SK-N-SH (cell line): Measurements from ENCODE around the gene GGTLC1. TPM values are rescaled to one million over a fixed set of nuclear protein-coding genes. Genes with fewer than 3 reads are reported as not detected.

Experiments used
- CTCF ChIA-PET: fragments of 300-600, 350-600 bp; formaldehyde crosslinking; extraction: SDS; loops from one replicate; lab custom pipeline; 2021; lab: Yijun Ruan, JAX
- POLR2A ChIA-PET: fragments of 350-600 bp; sonication (Branson Sonifier 250); formaldehyde crosslinking; extraction: SDS; loops from one replicate; lab custom pipeline; 2020; ENCODE audit warnings: antibody characterized with exemption, inconsistent platforms; lab: Yijun Ruan, JAX
- DNase-seq: peaks from one replicate; pipeline ENCODE4 v3.0.0; 2012
- H2AFZ ChIP-seq: fragments of 200-600 bp; sonication (generic); 2 replicates; pipeline ENCODE4 v1.8.1; 2016; ENCODE audit warnings: antibody characterized with exemption, mild to moderate bottlenecking, low read depth
- H3F3A ChIP-seq: fragments of 200-600 bp; sonication (generic); replicated peaks from 2 replicates; pipeline ENCODE3; 2016; ENCODE audit warnings: antibody characterized with exemption, mild to moderate bottlenecking; ENCODE audit not compliant: insufficient read depth
- H3K27ac ChIP-seq, 2 experiments: fragments of 200-500 bp in 1 of 2; fragments of 200-600 bp in 1 of 2; sonication (Bioruptor generic) in 1 of 2; sonication (generic), shearing (Covaris generic) in 1 of 2; 2 replicates each; pipeline versions ENCODE4 v1.5.1 to v1.6.1; 2014 to 2016; ENCODE audit warnings: low read depth in 2 of 2, inconsistent platforms in 1 of 2, low read length in 1 of 2, mild to moderate bottlenecking in 1 of 2, mixed read lengths in 1 of 2
- H3K27me3 ChIP-seq: fragments of 200-600 bp; sonication (generic), shearing (Covaris generic); 2 replicates; pipeline ENCODE4 v1.6.1; 2016; ENCODE audit warnings: mixed run types; ENCODE audit not compliant: insufficient read depth
- H3K36me3 ChIP-seq, 2 experiments: fragments of 200-500 bp in 1 of 2; fragments of 200-600 bp in 1 of 2; sonication (Bioruptor generic) in 1 of 2; sonication (generic) in 1 of 2; replicated peaks in 1 of 2; 2 replicates each; pipeline versions ENCODE3 to v1.5.1; 2014 to 2016; ENCODE audit warnings: low read length in 1 of 2, mild to moderate bottlenecking in 1 of 2; ENCODE audit not compliant: insufficient read depth in 2 of 2, control insufficient read depth in 1 of 2
- H3K4me1 ChIP-seq, 2 experiments: fragments of 200-500 bp in 1 of 2; fragments of 200-600 bp in 1 of 2; sonication (Bioruptor generic) in 1 of 2; sonication (generic), shearing (Covaris generic) in 1 of 2; 2 replicates each; pipeline versions ENCODE4 v1.5.1 to v1.6.1; 2014 to 2016; ENCODE audit warnings: low read depth in 1 of 2, low read length in 1 of 2, mixed run types in 1 of 2; ENCODE audit not compliant: insufficient read depth in 2 of 2, control insufficient read depth in 1 of 2
- H3K4me2 ChIP-seq: fragments of 200-600 bp; sonication (generic), shearing (Covaris generic); 2 replicates; pipeline ENCODE4 v1.6.1; 2017; ENCODE audit warnings: mixed run types
- H3K4me3 ChIP-seq, 2 experiments: fragments of 200-500 bp in 1 of 2; fragments of 200-600 bp in 1 of 2; sonication (Bioruptor generic) in 1 of 2; sonication (generic), shearing (Covaris generic) in 1 of 2; 2 replicates each; pipeline versions ENCODE4 v1.5.1 to v1.8.1; 2014 to 2016; ENCODE audit warnings: low read depth in 2 of 2, inconsistent platforms in 1 of 2, low read length in 1 of 2, mild to moderate bottlenecking in 1 of 2, mixed read lengths in 1 of 2, moderate library complexity in 1 of 2
- H3K79me2 ChIP-seq: fragments of 200-600 bp; sonication (generic); 2 replicates; pipeline ENCODE4 v1.8.1; 2017; ENCODE audit warnings: mild to moderate bottlenecking; ENCODE audit not compliant: insufficient read depth
- H3K9ac ChIP-seq: fragments of 200-600 bp; sonication (generic); 2 replicates; pipeline ENCODE4 v1.6.1; 2017; ENCODE audit warnings: mixed run types
- H3K9me2 ChIP-seq: fragments of 200-600 bp; sonication (generic); 2 replicates; pipeline ENCODE4 v1.6.1; 2017; ENCODE audit warnings: mixed run types
- H3K9me3 ChIP-seq: fragments of 200-600 bp; sonication (generic); 2 replicates; pipeline ENCODE4 v1.6.1; 2017; ENCODE audit warnings: mixed run types, mild to moderate bottlenecking, moderate library complexity
- H4K20me1 ChIP-seq: fragments of 200-600 bp; sonication (generic); 2 replicates; pipeline ENCODE4 v1.6.1; 2017; ENCODE audit warnings: mild to moderate bottlenecking, mixed run types; ENCODE audit not compliant: insufficient read depth
- CTCF ChIP-seq: fragments of 200-600 bp; sonication (generic); IDR thresholded peaks from 2 replicates; pipeline ENCODE4 v1.6.1; 2017; ENCODE audit warnings: antibody characterized with exemption, mild to moderate bottlenecking, moderate library complexity
- ELF1 ChIP-seq: IDR thresholded peaks from 2 replicates; pipeline ENCODE4 v1.4.0; 2012
- FOSL2 ChIP-seq: IDR thresholded peaks from 2 replicates; pipeline ENCODE4 v1.4.0; 2012; ENCODE audit warnings: low read depth, mild to moderate bottlenecking, moderate library complexity, borderline replicate concordance
- FOXJ3 ChIP-seq: sonication (generic); formaldehyde crosslinking; IDR thresholded peaks from 2 replicates; pipeline ENCODE4 v1.5.1; 2020; ENCODE audit warnings: mild to moderate bottlenecking, missing genetic modification reagents
- GABPA ChIP-seq: IDR thresholded peaks from 2 replicates; pipeline ENCODE4 v1.4.0; 2012; ENCODE audit warnings: low read depth, mild to moderate bottlenecking
- MXI1 ChIP-seq: IDR thresholded peaks from 2 replicates; pipeline ENCODE4 v1.6.1; 2012; ENCODE audit warnings: mild to moderate bottlenecking, low read depth, low read length, improper control_type of control experiment
- NRF1 ChIP-seq: IDR thresholded peaks from 2 replicates; pipeline ENCODE4 v1.6.1; 2012; ENCODE audit warnings: low read depth, mild to moderate bottlenecking, low read length
- POLR2AphosphoS5 ChIP-seq: IDR thresholded peaks from 2 replicates; pipeline ENCODE4 v1.6.1; 2012; ENCODE audit warnings: low read depth, low read length
- RAD21 ChIP-seq: IDR thresholded peaks from 2 replicates; pipeline ENCODE4 v1.6.1; 2012; ENCODE audit warnings: mild to moderate bottlenecking, low read length
- RXRA ChIP-seq: IDR thresholded peaks from 2 replicates; pipeline ENCODE4 v1.4.0; 2012; ENCODE audit warnings: low read depth, mild to moderate bottlenecking, borderline replicate concordance
- SMC3 ChIP-seq: IDR thresholded peaks from 2 replicates; pipeline ENCODE4 v1.6.1; 2012; ENCODE audit warnings: low read depth, low read length, improper control_type of control experiment
- TEAD4 ChIP-seq: IDR thresholded peaks from 2 replicates; pipeline ENCODE4 v1.4.0; 2012; ENCODE audit warnings: mild to moderate bottlenecking, borderline replicate concordance; ENCODE audit not compliant: insufficient read depth
- USF2 ChIP-seq: fragments of 150-350 bp; IDR thresholded peaks from 2 replicates; pipeline ENCODE4 v1.6.1; 2017; ENCODE audit warnings: antibody characterized with exemption, low read length, low read depth, borderline replicate concordance
- WGBS: methylation state at CpG from one replicate; pipeline ENCODE4 v1.1.6; 2017; ENCODE audit warnings: low lambda C conversion rate; 5-methylcytosine and 5-hydroxymethylcytosine counted together
- polyA plus RNA-seq, 3 experiments: library from polyadenylated mRNA; depleted of rRNA; stranded (reverse); fragments of >200 nt; gene quantifications; 2 replicates each; pipeline ENCODE4 v1.2.3, GENCODE V29; 2012
- TF ChIP-seq, protein P1 (sequence below): IDR thresholded peaks from 2 replicates; pipeline ENCODE4 v1.6.1; 2012; ENCODE audit warnings: mild to moderate bottlenecking, low read depth, low read length, moderate library complexity

The GGTLC1 gene
- polyA plus RNA-seq, 1 of the 3 experiments (the other 2 are of a cell fraction), result not detected

DNA sequence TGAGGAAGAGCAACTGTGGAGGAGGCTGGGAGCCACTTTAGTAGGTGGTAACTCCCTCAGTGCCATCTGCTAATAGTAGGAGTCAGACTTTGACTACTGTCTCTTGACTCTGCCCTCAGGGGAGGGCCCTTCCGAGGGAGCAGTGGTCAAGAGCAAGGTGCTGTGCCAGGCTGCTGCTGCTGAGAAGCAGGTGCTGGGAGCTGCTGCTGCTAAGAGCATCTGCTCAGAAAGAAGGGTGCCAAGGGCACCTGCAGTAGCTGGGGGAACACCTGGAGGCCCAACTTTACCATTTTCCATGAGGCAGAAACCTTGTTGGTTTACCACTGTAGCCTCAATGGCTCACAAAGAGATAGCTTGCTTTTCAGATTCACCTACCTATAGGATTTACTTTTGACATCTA is 18.5 kb downstream of the GGTLC1 start:
- H3F3A ChIP-seq, result no peaks in the 10 kb centered on the region
- no peaks in the 10 kb centered on the region for H3K4me1 ChIP-seq
- H2AFZ ChIP-seq, result no peak overlapping the region
- H3K9me2 ChIP-seq, result no peaks in the 10 kb centered on the region
- ChIA-PET POLR2A (no interaction called here), CTCF (interaction anchor here (0.9 kb wide), 1 partner anchor 36 kb away, joined by 3 read pairs; no protein-coding TSS in a partner anchor)
- TF ChIP-seq RXRA (no peak), RAD21 (no peak), MXI1 (no peak), CTCF (no peak)
- no peaks in the 10 kb centered on the region for H3K36me3 ChIP-seq
- no peak for DNase-seq
- H3K79me2 ChIP-seq, result no peaks in the 10 kb centered on the region
- H3K9ac ChIP-seq, result no peak overlapping the region
- no peaks in the 10 kb centered on the region for H4K20me1 ChIP-seq
- no peak overlapping the region for H3K4me2 ChIP-seq
- H3K27ac ChIP-seq, result no peak overlapping the region
- H3K9me3 ChIP-seq, result no peaks in the 10 kb centered on the region
- H3K4me3 ChIP-seq, result no peak overlapping the region
- 0% methylated on average over 1 of the region's 1 CpG for WGBS
- H3K27me3 ChIP-seq, result no peaks in the 10 kb centered on the region

DNA sequence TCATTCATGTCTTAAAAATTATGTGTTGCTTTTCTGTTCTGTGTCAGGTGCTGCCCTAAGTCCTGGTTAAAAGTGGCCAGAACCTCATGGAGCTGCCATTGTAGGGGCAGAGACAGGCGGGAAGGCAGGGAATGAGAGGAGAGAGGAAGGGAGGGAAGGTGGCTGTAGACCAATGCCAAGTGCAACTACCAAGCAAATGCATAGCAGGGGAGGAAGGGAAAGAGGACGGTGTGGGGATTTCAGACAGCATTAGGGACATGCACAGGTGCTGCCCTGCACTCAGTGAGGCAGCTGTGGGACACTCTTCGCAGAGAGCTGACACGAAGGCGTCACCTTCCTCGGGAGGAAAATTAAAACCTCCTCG is 21.0 kb downstream of the GGTLC1 start:
- DNase-seq, result no peak
- no peak overlapping the region for H3K9ac ChIP-seq
- no peak overlapping the region for H3K4me3 ChIP-seq
- H3K4me1 ChIP-seq, result no peaks in the 10 kb centered on the region
- no peak overlapping the region for H3K4me2 ChIP-seq
- ChIA-PET CTCF (no interaction called here), POLR2A (no interaction called here)
- no peaks in the 10 kb centered on the region for H3K79me2 ChIP-seq
- TF ChIP-seq, protein P1, sequence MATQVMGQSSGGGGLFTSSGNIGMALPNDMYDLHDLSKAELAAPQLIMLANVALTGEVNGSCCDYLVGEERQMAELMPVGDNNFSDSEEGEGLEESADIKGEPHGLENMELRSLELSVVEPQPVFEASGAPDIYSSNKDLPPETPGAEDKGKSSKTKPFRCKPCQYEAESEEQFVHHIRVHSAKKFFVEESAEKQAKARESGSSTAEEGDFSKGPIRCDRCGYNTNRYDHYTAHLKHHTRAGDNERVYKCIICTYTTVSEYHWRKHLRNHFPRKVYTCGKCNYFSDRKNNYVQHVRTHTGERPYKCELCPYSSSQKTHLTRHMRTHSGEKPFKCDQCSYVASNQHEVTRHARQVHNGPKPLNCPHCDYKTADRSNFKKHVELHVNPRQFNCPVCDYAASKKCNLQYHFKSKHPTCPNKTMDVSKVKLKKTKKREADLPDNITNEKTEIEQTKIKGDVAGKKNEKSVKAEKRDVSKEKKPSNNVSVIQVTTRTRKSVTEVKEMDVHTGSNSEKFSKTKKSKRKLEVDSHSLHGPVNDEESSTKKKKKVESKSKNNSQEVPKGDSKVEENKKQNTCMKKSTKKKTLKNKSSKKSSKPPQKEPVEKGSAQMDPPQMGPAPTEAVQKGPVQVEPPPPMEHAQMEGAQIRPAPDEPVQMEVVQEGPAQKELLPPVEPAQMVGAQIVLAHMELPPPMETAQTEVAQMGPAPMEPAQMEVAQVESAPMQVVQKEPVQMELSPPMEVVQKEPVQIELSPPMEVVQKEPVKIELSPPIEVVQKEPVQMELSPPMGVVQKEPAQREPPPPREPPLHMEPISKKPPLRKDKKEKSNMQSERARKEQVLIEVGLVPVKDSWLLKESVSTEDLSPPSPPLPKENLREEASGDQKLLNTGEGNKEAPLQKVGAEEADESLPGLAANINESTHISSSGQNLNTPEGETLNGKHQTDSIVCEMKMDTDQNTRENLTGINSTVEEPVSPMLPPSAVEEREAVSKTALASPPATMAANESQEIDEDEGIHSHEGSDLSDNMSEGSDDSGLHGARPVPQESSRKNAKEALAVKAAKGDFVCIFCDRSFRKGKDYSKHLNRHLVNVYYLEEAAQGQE, result no peak
- no peak for TF ChIP-seq FOXJ3 (CRISPR knock-in tag)
- TF ChIP-seq CTCF, result no peak
- TF ChIP-seq FOSL2, result no peak
- no peak for TF ChIP-seq RXRA
- TF ChIP-seq ELF1, result no peak
- no peak for TF ChIP-seq TEAD4
- no peak for TF ChIP-seq USF2
- no peak for TF ChIP-seq GABPA
- TF ChIP-seq POLR2AphosphoS5, result no peak
- TF ChIP-seq NRF1, result no peak
- TF ChIP-seq SMC3, result no peak
- no peak overlapping the region for H3K27ac ChIP-seq
- no peaks in the 10 kb centered on the region for H3F3A ChIP-seq
- WGBS, result 28% methylated on average over 7 of the region's 7 CpGs
- H4K20me1 ChIP-seq, result no peaks in the 10 kb centered on the region
- H3K9me3 ChIP-seq, result 0 out of 2 replicates have a peak, but pooled peaks cover 3% of the 10 kb centered on the region
- no peaks in the 10 kb centered on the region for H3K9me2 ChIP-seq
- H3K36me3 ChIP-seq, result no peaks in the 10 kb centered on the region
- no peak overlapping the region for H2AFZ ChIP-seq
- no peaks in the 10 kb centered on the region for H3K27me3 ChIP-seq
